GM19468 (cell line): Measurements from ENCODE around the gene CFAP298.

ENCODE experiments used
- ATAC-seq: cut with Tn5 transposase; IDR thresholded peaks from one replicate; pipeline ENCODE4 v1.9.1; 2021; ENCODE audit warnings: mild to moderate bottlenecking, moderate library complexity, moderate number of reproducible peaks; ENCODE audit not compliant: unreplicated experiment; ENCODE audit errors: extremely low read depth

Gene CFAP298

GRCh38 chr21:32599526-32599925 is 12.7 kb downstream of the CFAP298 start:
- ATAC-seq = no peak

GRCh38 chr21:32599091-32599490 is 13.1 kb downstream of the CFAP298 start:
- ATAC-seq = no peak

GRCh38 chr21:32597205-32597604 is 15.0 kb downstream of the CFAP298 start:
- ATAC-seq = no peak

- no peak for ATAC-seq
Measured at GRCh38 chr21:32595431-32595830, 16.7 kb downstream of the CFAP298 start.

GRCh38 chr21:32593690-32594089 is 18.5 kb downstream of the CFAP298 start:
- ATAC-seq = no peak

GRCh38 chr21:32592929-32593502 is 19.2 kb downstream of the CFAP298 start:
- no peak for ATAC-seq

- no peak for ATAC-seq
Measured at GRCh38 chr21:32590130-32590529, 22.0 kb downstream of the CFAP298 start.

- ATAC-seq = no peak
Measured at GRCh38 chr21:32587651-32588050, 24.5 kb downstream of the CFAP298 start.

- ATAC-seq = no peak
Measured at GRCh38 chr21:32587120-32587519, 25.1 kb downstream of the CFAP298 start.

- ATAC-seq = no peak
Measured at GRCh38 chr21:32585970-32586369, 26.2 kb downstream of the CFAP298 start.

- ATAC-seq = no peak
Measured at GRCh38 chr21:32585042-32585710, 27.0 kb downstream of the CFAP298 start, which contains the start of gene TCP10L. TSS of gene TCP10L (minus strand) at chr21:32585523. CDS start at chr21:32584304, 1,219 bp downstream.

GRCh38 chr21:32584472-32584871 is 27.7 kb downstream of the CFAP298 start:
- ATAC-seq = no peak

GRCh38 chr21:32581732-32582131 is 30.4 kb downstream of the CFAP298 start:
- ATAC-seq = no peak

- ATAC-seq = no peak
Measured at GRCh38 chr21:32580949-32581348, 31.2 kb downstream of the CFAP298 start.

- no peak for ATAC-seq
Measured at GRCh38 chr21:32578107-32578691, 34.0 kb downstream of the CFAP298 start.

GRCh38 chr21:32576011-32576410 is 36.2 kb downstream of the CFAP298 start:
- ATAC-seq = no peak

GRCh38 chr21:32574946-32575925 is 36.9 kb downstream of the CFAP298 start:
- no peak for ATAC-seq

- no peak for ATAC-seq
Measured at GRCh38 chr21:32572574-32573420, 39.4 kb downstream of the CFAP298 start.

GRCh38 chr21:32570456-32570855 is 41.7 kb downstream of the CFAP298 start:
- ATAC-seq = no peak
